HFFc6 (cell line): ENCODE measurements around the gene CIB4. TPM values are rescaled to one million over a fixed set of nuclear protein-coding genes. Genes with fewer than 3 reads are reported as not detected.

Experiments used
- DNase-seq: peaks from one replicate; pipeline ENCODE4 v3.0.0-alpha.2; 2018
- H3K27ac Mint-ChIP-seq: 2 replicates; pipeline ENCODE4 v1.8.0; 2020; ENCODE audit warnings: mild to moderate bottlenecking, mixed read lengths
- H3K27me3 Mint-ChIP-seq: 2 replicates; pipeline ENCODE4 v1.8.0; 2021; ENCODE audit warnings: mild to moderate bottlenecking, moderate library complexity, mixed read lengths; ENCODE audit not compliant: insufficient read depth
- H3K36me3 Mint-ChIP-seq: 2 replicates; pipeline ENCODE4 v1.8.0; 2021; ENCODE audit warnings: low read depth, mixed read lengths
- H3K4me1 Mint-ChIP-seq: 2 replicates; pipeline ENCODE4 v1.8.0; 2020; ENCODE audit warnings: low read depth, mixed read lengths
- H3K4me3 Mint-ChIP-seq: 2 replicates; pipeline ENCODE4 v1.8.0; 2020; ENCODE audit warnings: mild to moderate bottlenecking, moderate library complexity, mixed read lengths
- H3K9me3 Mint-ChIP-seq: 2 replicates; pipeline ENCODE4 v1.8.0; 2020; ENCODE audit warnings: mild to moderate bottlenecking, mixed read lengths
- total RNA-seq, 6 experiments: library from RNA; stranded (reverse); fragmentation: NEBNext Ultra II Directional; extraction: Animal tissue kit (Norgen Biotek cat#: 25700); gene quantifications; 2 replicates in 1 of 6; 3 replicates in 5 of 6; pipeline ENCODE4 v1.2.3, GENCODE V29; 2021
- TF ChIP-seq, protein P1 (sequence below): fragments of 200-600 bp; sonication (generic); IDR thresholded peaks from 2 replicates; pipeline ENCODE4 v1.5.0; 2021; ENCODE audit warnings: antibody characterized with exemption, mild to moderate bottlenecking

CIB4 gene
- total RNA-seq, 6 experiments from 2014 or later: not detected

DNA sequence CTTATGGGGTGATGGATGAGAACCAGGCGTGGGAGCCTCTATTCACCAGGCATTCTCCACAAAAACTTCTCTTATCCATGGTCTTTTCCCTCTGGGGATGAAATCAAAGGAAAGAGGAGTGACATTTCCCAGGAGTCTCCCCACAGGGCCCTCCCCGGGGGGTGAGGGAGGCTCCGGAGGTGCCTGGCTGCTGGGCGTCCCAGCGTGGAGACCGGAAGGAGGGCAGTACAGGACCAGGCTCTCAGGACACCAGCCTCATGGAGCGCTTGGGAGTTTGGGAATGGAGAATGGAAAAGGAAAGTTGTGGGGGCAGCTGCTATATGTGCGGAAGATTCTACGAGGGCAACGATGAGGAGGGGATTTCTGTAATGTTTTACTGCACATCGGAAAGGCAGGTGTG, 22.1 kb downstream of the CIB4 start:
- H3K9me3 Mint-ChIP-seq: no peaks in the 10 kb centered on the region; the same call in 1 of the 2 replicates
- no peaks in the 10 kb centered on the region for H3K36me3 Mint-ChIP-seq
- H3K27me3 Mint-ChIP-seq: peaks cover 54% of the 10 kb centered on the region
- TF ChIP-seq, protein P1, sequence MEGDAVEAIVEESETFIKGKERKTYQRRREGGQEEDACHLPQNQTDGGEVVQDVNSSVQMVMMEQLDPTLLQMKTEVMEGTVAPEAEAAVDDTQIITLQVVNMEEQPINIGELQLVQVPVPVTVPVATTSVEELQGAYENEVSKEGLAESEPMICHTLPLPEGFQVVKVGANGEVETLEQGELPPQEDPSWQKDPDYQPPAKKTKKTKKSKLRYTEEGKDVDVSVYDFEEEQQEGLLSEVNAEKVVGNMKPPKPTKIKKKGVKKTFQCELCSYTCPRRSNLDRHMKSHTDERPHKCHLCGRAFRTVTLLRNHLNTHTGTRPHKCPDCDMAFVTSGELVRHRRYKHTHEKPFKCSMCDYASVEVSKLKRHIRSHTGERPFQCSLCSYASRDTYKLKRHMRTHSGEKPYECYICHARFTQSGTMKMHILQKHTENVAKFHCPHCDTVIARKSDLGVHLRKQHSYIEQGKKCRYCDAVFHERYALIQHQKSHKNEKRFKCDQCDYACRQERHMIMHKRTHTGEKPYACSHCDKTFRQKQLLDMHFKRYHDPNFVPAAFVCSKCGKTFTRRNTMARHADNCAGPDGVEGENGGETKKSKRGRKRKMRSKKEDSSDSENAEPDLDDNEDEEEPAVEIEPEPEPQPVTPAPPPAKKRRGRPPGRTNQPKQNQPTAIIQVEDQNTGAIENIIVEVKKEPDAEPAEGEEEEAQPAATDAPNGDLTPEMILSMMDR: no peak
- DNase-seq: no peak
- H3K4me1 Mint-ChIP-seq: peaks cover 5% of the 10 kb centered on the region
- no peak overlapping the region for H3K27ac Mint-ChIP-seq
- no peak overlapping the region for H3K4me3 Mint-ChIP-seq

DNA sequence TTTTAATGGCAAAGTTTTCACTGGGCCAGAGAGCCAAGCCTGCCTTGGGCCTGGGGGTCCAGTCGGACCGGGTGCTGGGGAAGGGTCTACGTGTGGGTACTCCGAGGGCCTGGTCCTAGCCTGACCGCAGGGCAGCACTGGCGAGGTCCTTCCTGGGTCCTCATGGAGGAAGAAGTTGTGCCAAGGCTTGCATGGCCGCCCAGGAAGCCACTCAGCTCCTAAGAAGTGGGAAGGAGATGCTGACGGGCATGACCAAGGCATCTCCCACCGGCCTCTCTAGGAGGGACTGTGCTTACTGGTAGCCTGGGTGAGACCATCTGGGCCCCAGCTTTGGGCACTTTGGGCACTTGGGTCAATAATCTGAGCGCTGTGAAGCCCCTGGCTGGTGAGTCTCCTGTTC, 22.6 kb downstream of the CIB4 start:
- DNase-seq: no peak
- Mint-ChIP-seq H3K4me1 (peaks cover under 1% of the 10 kb centered on the region; the same call in 1 of the 2 replicates), H3K4me3 (no peak overlapping the region), H3K27ac (no peak overlapping the region), H3K27me3 (peaks cover 55% of the 10 kb centered on the region), H3K36me3 (no peaks in the 10 kb centered on the region), H3K9me3 (no peaks in the 10 kb centered on the region; the same call in 1 of the 2 replicates)
- TF ChIP-seq, protein P1: no peak

DNA sequence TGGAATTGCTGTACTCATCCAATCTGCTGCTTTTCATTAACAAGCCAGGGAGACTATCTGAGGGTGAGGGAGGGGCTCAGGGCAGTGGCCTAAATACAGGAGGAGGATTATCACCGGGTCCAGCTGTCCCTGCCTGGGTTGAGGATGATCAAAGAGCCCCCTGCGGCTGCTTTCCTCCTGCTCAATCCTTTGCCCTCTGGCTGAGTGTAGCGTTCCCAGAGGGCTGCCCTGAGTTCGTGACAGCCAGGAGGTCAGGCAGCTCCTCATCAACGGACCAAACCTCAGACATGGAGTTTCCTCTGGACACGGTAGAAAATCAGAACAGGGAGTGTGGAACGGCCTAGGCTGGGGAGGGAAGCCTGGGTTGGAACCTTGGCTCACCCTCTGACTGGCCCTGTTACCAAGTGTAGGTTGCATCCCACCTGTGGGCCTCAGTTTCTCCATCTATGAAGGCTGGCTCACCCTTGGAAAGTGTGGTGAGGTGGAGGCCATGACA, 23.5 kb downstream of the CIB4 start:
- Mint-ChIP-seq H3K27ac (no peak overlapping the region), H3K4me1 (no peaks in the 10 kb centered on the region), H3K36me3 (no peaks in the 10 kb centered on the region), H3K27me3 (peaks cover 58% of the 10 kb centered on the region), H3K4me3 (no peak overlapping the region), H3K9me3 (no peaks in the 10 kb centered on the region; the same call in 1 of the 2 replicates)
- DNase-seq: no peak
- TF ChIP-seq, protein P1: no peak

DNA sequence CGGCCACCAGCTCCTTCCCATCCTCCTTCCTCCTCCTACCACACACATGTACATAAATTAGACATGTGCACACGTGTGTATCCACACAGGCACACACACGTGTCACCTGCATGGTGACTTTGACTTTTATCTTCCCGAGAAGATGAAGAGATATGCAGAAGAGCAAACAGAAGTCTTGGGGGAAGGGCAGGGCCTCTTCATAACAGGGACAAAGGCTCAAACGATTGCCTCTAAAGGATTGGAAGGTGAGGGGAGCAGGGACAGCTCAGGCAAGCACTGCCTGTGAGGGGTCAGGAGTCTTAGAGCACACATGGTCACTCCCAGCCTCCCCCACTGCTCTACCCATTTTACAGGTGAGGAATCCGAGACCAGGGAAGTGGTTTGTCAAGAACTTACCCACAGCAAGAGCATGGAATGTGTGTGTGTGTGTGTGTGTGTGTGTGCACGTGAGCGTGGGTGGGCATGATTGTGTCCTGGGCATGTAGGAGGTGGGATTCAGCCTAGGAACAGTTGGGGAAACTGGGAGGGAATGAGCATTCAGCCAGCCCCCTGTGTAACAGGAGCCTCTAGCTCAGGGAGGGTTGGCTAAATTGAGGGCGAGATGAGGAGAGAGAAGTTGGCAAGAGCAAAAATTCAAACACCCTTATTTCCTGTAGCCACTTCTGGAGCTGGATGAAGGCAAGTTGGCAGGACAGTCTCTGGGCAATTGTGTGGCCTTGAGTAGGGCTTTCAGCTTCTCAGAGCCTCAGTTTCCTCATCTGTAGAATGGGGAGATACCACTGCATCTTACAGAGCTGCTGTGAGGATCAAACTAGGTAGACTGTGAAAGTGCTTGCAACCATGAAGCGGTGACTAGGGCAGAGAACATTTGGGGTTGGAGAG, 24.2 kb downstream of the CIB4 start:
- DNase-seq: no peak

DNA sequence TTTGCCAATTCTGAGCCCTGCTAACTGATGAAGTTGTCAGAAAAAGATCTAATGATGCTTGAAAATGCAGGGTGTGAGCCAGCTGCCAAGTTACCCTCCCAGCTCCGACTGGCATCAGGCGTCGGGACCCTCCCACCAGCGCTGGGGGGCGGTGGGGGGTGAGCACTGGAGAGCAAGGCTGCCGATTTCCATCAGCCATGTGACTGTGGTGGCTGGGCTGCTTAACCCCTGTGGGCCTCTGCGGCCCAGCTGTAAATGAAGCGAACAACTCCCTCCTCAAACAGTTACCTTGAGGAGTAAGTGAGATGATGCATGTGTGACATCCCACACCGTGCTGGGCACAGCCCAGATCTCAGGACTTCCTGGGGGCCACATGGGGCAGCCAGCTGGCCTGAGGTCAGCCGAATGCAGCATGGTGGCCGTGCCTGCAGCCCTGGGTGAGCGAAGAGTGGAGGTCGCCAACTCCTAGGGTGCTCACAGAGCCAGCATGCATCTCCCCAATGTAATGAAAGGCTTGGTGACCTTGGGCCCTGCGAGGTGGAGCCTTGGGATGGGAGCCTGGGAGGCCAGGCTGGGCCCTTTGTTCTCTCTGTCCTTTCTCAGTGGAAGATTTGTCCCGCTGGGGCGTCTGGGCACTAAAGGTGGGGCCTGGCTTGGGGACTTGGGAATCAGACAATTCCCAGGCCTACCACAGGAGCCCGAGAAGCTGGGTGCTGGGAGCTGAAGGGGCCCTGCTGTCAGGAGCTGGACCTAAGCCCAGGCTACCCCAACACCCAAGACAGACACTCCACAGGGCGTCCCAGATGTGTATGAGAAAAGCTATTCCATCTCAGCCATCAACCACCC, 25.1 kb downstream of the CIB4 start:
- Mint-ChIP-seq H3K4me1 (no peaks in the 10 kb centered on the region), H3K36me3 (no peaks in the 10 kb centered on the region), H3K4me3 (no peak overlapping the region), H3K9me3 (no peaks in the 10 kb centered on the region), H3K27me3 (peaks cover 62% of the 10 kb centered on the region), H3K27ac (no peak overlapping the region)
- TF ChIP-seq, protein P1: no peak
- no peak for DNase-seq

More for the DNA sequence above, 24.2 kb downstream of the CIB4 start:
- no peaks in the 10 kb centered on the region for H3K4me1 Mint-ChIP-seq
- TF ChIP-seq, protein P1: no peak
- H3K9me3 Mint-ChIP-seq: no peaks in the 10 kb centered on the region; the same call in 1 of the 2 replicates
- no peak overlapping the region for H3K4me3 Mint-ChIP-seq
- peaks cover 62% of the 10 kb centered on the region for H3K27me3 Mint-ChIP-seq
- no peaks in the 10 kb centered on the region for H3K36me3 Mint-ChIP-seq
- H3K27ac Mint-ChIP-seq: no peak overlapping the region
